Measurements from ENCODE around the gene CKMT1A.
"Not testable (repeated sequence)": the region's sequence is repeated elsewhere in the genome, so short reads cannot be mapped to it uniquely, and the experiment has no call there.

The CKMT1A gene

DNA sequence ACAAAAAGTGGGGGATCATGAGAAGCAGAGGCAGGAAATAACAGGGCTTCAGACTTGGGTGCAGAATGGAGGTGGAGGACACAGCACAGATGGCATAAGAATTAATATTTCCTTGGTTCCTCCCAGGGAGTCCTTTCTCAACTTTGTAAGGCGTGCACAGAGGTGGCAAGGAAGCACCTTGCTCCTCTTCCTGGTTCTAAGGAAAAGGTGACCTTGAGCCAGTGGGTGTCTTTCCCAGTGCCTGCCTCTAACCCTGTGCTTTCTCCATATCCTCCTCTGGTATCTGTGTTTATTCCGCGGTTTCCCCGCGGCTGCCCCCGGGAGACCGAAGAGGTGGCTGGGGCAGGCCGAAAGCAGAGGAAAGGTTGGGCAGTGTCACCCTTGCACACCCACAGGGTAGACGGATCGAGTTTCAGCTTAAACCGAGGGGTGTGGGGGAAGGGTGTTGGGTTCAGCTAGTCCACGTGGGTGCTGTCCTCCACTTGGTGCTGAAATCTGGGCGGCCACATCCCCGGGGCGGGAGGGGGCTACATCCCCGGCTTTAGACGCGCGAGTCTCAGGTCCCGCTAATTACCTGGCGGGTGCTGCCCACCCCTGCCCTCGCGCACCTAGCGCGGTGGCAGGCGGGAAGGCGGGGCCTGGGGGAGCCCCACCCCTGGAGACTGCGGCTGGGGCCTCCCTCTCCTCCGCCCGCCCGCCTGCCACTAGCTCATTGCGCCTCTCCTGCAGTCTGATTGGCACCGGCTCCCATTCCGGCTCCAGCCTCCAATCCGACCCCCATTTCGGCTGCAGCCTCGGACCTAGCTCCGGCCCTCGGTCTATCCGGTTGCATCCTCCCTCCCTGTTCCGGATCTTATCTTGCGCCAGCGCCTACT, at the start of gene CKMT1A:
Gene CKMT1A, plus strand, starts transcription at position 712 of the 875 bp plus-strand sequence. CDS start 192 bp downstream, outside the sequence.
- DNase-seq: not testable (repeated sequence)

DNA sequence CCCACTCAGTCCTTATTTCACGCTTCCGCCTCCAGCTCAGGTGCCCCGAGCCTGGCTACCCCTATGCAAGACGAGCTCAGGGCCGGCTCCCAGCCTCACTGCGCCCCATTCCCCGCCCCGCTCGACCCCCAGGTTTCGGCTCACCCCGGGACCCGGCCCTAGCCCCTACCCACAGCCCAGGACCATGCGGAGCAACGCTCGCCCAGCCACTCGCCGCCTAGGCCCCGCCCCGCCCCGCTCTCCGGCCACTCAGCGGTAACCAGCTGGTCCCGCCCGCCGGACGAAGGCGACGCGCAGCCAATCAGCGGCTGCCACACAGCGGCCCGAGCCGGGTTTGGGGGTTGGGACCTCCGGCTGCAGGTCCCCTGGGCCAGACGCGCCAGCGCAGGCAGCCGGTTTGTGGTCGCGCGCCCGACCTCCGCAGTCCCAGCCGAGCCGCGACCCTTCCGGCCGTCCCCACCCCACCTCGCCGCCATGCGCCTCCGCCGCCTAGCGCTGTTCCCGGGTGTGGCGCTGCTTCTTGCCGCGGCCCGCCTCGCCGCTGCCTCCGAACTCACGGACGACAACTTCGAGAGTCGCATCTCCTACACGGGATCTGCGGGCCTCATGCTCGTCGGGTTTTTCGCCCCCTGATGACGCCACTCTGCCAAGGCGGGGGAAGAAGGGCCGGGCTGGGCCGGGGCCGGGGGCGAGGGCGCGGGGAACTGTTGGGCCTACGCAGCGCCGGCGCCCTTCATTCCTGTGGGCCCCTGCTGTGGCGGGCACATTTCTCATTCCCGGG, 44.8 kb upstream of the CKMT1A start, which contains the start of gene CATSPER2:
Gene CATSPER2, minus strand, starts transcription at position 196 of the 781 bp plus-strand sequence. CDS start 783 bp downstream, outside the sequence.
- DNase-seq: no peak

DNA sequence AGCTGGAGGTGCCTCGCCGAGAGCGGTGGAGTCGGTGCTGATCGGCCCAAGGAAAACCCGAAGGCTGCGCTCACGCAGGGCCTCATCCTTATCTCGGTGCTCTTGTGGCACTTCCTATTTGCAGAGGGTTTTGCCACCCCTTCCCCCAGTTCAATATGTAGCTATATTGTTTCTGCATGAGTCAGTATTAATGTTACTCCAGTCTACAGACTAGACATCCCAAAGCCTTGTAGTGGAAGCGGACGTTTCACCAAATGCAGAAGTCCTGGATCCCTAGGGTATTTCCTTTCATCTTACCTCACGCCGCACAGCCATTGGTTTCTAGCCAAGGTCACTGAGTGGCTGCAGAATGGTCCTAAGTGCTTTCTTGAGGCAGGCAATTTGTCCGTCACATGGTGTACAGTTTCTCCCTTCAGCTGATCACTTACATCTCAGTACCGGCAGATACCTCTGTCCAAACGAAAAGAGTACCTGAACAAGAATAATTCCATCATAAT, 44.2 kb upstream of the CKMT1A start:
- DNase-seq: not testable (repeated sequence)

DNA sequence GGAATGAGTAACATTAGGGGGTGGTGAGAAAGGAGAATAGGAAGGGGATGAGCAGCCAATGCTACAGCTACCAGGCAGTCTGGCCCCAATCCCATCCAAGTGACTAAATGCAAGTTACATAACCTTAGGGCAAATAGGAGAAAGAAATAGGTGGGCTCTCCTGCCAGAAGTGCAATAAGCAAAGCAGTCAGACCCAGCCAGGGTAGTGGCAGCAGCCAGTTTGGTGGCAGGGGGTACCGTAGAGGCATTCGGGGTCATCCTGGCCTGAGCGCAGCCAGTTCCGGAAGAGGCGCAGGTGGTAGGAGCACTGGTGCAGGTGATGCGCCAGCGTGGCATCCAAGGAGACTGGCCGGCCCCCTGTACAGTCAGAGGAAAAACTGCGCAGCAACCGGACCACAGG, 33.9 kb upstream of the CKMT1A start:
- DNase-seq: not testable (repeated sequence)

DNA sequence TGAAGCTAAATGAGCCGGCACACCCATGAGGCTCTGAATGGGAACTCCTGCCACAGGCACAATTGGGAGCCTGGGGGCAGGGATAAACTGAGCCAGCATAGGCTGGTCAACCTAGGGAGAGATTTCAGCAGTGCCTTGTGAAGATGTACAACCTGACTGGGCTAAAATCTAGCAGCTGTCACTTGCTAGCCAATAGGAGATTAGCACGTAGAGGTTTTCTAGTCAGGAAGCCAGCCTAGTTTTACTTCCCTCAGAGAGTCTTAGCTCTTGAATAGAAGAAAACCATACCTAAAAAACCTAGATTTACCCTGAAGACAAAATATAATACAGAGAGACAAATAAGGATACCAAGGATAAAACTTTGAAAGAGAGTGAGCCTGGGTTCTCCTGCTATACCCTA, 31.4 kb upstream of the CKMT1A start:
- not testable (repeated sequence) for DNase-seq

DNA sequence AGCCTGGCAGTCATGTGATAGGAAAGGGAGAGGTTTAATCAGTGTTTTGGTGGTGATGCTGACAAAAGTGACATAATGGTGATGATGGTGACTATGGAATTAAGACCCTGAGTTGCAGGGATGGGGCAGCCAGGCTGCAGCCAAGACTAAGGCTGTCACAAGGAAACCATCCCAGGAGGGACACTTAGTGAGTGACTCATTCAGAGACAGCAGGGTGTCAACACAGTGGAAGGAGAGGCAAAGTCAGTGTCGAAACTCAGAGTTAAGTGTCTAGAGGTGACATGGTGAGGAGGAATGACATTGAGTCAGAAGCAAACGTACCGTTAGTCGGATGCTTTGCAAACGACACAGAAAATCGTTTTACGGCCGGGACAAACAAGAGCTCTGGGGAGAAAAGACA, 30.3 kb upstream of the CKMT1A start:
- DNase-seq: not testable (repeated sequence)

DNA sequence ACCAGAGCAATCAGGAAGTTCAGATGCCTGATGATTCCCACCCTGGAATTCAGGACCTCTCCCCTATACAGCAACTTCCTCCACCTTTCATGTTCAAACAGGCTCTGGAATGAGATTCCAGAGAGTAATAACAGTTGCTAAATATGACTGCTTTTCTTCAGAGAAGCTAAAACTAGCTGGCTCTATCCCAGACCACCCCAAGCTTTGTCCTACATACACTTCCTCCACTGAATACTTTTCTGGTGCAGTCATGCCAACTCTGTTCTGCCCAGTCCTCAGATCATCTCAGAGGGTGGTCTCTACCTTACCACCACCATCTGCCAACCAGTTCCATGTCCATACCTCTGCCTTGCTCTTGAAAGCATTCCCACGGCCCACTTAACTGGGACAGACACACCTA, 27.5 kb upstream of the CKMT1A start:
- DNase-seq: not testable (repeated sequence)

DNA sequence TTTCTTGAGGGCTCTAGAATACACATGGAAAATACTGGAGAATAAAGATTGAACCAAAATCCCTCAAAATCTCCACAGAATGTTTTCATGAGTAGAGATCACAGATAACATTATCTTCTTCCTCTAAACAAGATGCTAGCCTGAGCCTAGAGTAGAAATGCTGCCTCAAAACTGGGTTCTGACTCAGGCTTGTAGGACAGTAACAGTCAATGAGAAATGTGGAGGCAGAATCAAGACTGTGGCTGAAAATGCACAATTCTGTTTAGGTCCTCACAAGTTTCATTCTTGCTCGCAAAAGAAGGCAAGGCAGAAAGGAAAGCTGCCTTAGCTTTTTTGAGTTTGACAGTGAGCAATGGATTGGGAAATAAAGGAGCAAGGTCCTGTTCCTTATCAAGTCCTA, 19.5 kb upstream of the CKMT1A start:
- DNase-seq: not testable (repeated sequence)

DNA sequence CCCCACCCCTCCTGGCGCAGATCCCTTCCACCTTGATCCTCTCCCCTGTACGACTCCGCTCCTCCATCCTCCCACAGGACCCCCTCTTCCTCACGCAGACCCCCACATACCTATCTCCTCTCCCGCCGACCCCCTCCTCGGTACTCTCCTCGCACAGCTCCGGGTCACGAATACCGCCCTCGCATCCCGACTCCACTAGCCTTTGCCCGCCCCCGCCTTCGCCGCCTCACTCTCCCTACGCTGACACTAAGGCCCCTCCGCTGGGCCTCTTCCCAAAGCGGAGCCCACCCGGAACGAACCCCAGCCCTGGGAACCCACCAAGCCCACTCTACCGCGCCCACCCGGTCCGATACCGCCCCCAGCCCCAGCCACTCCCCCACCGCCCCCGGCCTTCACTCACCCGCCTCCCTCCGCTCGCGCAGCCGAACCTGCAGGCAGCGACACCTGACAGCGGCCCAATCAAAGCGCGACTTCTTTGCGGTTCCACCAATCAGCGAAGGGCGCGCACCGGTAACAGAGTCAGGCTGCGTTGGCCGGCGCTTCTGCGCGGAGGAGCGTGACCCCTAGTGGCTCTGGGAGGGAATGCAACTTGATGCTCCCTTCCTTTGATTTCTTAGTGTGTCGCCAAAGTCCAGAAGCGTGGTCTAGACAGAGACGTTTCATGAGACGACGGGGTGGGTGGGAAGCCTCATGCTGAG, 3.9 kb upstream of the CKMT1A start:
- not testable (repeated sequence) for DNase-seq

DNA sequence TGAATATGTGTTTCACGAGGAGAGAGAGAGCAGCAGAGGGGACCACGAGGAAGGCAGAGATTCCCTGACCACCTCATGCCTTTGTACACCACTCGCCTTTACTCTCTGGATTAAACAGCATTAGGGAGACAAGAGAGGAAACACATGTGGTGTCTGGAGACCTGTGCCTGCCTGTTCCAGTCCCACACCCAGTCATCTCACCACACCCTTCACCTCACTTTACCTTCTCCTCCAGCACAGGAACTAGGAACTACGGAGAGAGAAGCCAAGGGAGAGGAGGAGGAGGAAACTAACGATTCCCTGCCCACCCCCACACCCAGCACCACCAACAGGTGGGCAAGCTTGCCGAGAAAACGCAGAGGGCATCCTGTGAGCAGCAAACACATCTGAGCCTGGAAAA, 980 bp upstream of the CKMT1A start:
- DNase-seq: not testable (repeated sequence)

DNA sequence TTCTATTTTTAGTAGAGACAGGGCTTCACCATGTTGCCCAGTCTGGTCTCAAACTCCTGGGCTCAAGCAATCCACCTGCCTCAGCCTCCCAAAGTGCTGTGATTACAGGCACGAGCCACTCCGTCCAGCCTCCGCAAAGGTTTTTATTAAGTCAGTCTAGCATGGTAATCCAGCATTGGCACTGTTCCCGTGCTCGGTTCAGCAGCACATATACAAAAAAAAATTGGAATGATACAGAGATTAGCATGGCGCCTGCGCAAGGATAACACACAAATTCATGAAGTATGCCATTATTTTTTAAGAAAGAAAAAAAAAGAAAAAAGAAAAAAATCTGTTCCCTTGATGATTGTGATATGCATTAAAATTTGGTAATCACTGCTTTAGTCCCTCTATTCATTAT, 8.5 kb downstream of the CKMT1A start:
- no peak for DNase-seq

DNA sequence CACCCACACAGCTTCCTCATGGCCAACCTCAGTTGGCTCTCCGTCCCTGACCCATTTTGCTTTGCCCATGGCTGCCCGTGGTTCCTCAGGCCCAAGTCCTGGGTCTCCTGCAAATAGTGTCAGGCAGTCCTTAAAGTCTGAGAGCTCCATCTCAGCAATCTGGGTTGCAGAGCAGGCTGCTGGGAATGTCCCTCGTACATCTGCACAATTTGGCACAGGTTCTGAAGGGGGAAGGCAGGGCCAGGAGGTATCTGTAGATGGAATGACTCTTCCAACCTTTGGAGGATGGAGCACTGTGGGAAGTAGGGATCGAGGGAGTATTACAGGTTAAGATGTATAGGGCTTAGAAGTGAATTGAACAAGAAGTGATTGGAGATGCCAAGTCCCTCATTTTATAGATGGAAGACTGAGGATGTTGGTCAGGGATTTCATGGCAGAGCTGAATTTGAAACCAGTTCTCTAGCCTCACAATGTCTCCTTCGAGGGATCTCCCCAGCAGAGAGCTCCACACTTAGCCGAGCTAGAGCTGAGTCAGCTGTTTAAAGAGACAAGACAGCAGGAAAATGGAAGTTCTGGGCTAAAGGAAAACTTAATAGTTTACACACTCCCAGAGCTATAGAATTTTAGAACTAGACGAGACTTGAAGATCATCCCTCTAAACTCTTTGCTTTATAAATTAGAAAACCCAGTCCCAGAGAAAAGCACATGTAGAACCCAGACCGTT, 9.2 kb downstream of the CKMT1A start:
- DNase-seq: no peak

DNA sequence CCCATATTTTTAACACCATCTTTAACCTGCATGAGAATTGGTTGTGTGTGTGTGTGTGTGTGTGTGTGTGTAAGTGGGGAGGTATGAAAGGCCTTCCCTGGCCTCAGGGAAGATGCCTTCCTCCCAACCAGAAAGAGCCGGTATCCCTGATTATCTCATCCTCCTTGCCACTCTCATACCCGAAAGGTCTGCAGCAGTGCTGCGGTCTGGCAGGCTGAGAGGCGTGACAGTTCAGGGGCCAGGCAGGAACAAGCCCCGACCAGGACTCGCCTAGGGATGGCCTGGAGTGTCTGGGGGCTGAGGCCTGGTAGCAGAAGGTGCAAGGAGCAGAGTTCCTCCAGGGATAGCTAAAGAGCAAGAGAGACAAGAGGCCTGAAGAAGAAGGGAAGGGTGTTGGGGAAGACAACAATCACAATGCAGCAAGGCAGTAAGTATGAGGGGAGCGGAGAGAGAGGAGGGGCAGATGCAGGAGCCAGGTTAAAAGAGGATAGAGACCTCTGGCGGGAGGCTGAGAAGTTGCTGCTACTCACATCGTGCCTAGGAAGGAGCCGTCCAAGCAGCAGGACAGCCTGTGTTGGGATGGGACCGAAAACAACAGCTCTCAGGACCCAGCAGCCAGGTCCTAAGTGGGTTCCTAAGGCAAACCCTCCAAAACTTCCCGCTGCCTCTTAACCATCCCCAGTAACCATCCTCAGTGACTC, 16.9 kb downstream of the CKMT1A start:
- not testable (repeated sequence) for DNase-seq

DNA sequence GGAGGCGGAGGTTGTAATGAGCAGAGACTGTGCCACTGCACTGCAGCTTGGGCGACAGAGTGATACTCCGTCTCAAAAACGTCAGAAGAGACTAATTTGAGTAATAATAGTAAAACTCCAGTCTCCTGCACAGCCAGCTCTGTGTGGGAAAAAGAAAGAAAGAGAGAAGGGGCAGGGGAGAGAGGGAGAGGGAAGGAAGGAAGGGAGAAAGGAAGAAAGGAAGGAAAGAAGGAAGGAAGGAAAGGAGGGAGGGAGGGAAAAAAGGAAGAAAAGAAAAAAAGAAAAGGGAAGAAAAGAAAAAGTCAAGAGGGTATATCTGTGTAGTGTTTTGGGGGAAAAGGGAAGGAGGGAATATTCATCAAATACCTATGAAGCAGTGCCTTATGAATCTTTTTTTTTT, 29.5 kb downstream of the CKMT1A start:
- DNase-seq: no peak

DNA sequence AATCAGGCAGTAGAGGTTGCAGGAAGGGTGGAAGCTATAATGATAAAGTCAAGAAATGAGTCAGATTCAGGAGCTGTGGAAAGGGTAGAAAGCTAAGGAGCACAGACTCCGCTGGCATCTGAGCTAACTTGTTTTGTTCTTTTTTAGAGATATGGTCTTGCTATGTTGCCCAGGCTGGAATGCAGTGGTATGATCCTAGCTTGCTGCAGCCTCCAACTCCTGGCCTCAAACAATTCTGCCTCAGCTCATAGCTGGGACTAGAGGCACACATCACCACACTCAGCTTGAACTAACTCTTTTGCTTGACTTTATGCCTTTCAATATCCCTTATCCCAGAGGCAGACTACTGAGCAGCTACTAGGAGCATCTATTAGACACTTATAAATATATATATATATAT, 32.6 kb downstream of the CKMT1A start:
- not testable (repeated sequence) for DNase-seq

DNA sequence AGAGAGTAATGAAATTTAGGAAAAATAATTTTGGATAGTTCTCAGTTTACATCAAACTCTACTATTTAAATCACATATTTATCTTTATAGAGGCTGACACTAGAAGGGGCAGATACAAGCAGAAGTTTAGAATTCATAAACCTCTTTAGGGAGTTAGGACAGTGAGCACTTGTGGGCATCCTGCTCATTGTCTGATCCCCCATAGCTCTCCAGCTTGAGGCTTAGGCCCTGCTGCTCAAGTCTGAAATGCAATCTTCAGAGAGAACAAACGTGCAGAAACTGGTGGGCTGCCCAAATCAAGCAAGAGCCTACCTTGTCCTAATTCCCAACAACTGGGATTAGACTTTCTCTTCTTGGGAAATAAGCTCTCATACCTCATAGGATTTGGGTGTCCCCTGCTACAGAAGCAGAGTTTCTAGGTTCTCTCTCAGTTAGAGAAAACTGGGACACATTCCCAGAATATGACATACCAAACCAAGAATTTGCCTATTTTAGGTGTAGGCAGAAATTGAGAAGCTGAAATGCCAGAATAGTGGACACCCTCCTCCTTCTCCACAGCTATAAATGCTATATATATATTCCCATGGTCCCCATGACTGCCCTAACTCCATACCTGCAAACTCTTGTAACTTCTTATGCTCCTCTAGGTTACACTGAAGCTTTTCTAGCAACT, 34.5 kb downstream of the CKMT1A start:
- not testable (repeated sequence) for DNase-seq

DNA sequence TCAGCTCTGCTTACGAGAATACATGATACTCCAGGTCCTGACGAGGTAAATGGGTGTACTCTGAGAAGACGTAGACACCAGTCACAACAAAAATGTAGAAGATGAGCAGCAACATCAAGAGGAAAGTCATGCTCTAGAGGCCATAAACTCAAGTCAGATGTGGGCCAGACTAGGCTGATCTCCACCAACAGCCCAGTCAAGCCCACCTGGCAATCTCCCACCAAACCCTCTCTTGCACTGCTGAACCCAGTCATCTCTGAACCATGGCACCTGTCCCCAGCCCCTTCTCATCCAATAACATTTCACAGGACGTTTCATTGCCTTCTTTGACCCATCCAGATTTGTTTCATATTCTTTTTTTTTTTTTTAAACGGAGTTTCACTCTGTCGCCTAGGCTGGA, 41.8 kb downstream of the CKMT1A start:
- DNase-seq: no peak

DNA sequence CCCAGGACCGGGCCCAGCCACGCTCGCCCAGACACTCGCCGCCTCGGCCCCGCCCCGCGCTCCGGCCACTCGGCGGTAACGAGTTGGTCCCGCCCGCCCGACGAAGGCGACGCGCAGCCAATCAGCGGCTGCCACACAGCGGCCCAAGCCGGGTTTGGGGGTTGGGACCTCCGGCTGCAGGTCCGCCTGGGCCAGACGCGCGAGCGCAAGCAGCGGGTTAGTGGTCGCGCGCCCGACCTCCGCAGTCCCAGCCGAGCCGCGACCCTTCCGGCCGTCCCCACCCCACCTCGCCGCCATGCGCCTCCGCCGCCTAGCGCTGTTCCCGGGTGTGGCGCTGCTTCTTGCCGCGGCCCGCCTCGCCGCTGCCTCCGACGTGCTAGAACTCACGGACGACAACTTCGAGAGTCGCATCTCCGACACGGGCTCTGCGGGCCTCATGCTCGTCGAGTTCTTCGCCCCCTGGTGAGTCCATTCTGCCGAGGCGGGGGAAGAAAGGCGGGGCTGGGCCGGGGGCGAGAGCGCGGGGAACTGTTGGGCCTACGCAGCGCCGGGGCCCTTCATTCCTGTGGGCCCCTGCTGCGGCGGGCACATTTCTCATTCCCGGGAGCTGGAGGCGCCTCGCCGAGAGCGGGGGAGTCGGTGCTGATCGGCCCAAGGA, 52.7 kb downstream of the CKMT1A start, which contains the start of gene PDIA3:
Gene PDIA3, plus strand, starts transcription at position 194 of the 658 bp plus-strand sequence. Its CDS starts 102 bp downstream, at position 296.
- peak; percentile 86 for DNase-seq

DNA sequence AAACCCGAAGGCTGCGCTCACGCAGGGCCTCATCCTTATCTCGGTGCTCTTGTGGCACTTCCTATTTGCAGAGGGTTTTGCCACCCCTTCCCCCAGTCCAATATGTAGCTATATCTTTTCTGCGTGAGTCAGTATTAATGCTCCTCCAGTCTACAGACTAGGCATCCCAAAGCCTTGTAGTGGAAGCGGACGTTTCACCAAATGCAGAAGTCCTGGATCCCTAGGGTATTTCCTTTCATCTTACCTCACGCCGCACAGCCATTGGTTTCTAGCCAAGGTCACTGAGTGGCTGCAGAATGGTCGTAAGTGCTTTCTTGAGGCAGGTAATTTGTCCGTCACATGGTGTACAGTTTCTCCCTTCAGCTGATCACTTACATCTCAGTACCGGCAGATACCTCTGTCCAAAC, 53.2 kb downstream of the CKMT1A start:
- peak; percentile 25 for DNase-seq

DNA sequence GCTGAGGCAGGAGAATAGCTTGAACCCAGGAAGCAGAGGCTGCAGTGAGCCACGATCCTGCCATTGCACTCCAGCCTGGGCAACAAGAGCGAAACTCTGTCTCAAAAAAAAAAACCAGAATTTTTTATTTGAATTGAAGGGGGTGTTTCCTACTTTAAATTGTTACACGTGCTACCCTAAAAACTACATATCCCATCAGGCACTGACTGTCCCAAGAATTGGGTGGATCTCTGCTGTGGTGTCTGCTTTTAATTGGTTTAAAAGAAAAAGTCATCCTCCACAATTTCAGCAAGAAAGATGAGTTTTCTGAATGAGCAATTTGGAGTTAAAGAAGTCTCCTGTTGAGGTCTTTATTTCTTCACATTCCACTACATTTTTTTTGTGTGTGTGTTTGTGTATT, 54.7 kb downstream of the CKMT1A start:
- peak; percentile 3 for DNase-seq
